HG03045 (cell line): ENCODE data around the gene SPANXN1.
"Not testable (repeated sequence)": the region's sequence is repeated elsewhere in the genome, so short reads cannot be mapped to it uniquely, and the experiment has no call there.

Experiments used
- ATAC-seq: cut with Tn5 transposase; IDR thresholded peaks from one replicate; pipeline ENCODE4 v1.9.1; 2021; ENCODE audit warnings: mild to moderate bottlenecking, moderate library complexity; ENCODE audit not compliant: unreplicated experiment

SPANXN1 gene, protein sequence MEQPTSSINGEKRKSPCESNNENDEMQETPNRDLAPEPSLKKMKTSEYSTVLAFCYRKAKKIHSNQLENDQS

DNA sequence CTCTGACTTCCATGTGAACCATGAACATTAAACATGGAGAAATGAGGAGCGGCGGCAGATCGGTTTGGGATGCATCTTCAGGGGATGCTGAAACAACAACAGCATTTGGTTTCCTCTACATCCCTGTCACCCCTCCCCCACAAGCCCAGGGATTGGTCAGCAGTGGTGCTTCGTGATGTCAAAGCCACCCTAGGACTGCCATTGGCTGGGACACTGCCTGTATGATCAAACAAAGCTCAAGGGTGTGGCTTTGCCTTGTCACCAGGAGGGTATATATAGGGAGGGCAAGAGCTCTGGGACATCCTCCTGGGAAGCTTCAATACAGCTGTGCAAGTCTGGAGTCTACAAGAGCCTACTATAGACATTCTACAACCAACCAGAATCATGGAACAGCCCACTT, at the start of gene SPANXN1:
Gene SPANXN1, plus strand, starts transcription at position 301 of the 400 bp plus-strand sequence. Its CDS starts 84 bp downstream, at position 385.
- ATAC-seq: not testable (repeated sequence)

DNA sequence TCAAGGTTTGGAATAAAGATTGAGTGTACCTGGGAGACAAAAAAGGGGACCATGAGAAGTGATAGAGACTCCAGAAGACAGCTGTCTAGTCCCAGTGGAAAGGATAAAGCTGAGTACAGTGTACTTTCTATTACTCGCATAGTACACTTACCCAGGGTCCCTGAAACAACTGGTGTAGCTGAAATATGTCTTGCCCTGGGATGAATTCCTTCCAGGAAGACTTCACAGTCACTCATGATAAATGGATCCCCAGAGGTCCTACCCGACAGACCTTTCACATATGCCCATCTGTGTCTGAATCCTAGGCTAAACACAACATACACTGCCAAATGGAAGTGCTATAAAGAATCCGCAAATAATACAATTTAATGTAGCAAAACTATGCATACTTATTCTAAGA, 48.2 kb upstream of the SPANXN1 start:
- ATAC-seq: no peak

DNA sequence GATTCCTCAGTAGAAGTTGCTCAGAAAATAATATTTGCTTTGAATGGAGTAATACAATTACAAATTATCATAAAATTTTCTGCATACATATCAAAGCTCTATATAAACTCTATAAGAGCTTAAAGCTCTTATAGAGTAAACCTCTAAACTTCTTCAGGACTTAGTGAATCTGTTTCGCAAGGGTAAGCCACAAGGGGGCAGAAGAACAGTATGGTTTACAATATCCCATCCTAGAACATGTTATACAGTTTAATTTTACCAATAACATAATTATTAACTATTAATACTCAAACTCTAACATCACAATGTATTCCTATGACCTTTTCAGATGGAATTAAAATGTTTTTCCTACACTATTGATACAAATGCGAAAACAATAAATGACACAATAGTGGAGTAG, 33.8 kb upstream of the SPANXN1 start:
- no peak for ATAC-seq

DNA sequence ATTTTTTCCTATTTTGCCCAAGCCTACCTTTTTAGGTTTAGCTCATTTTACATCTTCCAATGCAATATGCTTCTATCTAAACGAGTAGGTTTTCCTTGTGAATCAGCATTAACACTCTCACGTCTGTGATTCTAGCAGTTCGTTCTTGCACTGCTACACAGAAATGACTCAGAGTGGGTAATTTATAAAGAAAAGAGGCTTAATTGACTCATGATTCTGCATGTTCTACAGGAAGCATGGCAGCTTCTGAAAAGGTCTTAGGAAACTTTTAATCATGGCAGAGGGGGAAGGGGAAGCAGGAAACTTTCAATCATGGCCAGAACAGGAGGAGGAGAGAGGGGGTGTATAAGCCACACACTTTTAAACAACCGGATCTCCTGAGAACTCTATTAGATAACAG, 44.9 kb downstream of the SPANXN1 start:
- no peak for ATAC-seq
